Neural progenitor cell (in vitro differentiated cells): ENCODE measurements around the gene ZNF628. TPM values are rescaled to one million over a fixed set of nuclear protein-coding genes. Genes with fewer than 3 reads are reported as not detected.

Experiments
- DNase-seq: peaks from one replicate; pipeline ENCODE4 v3.0.0-alpha.2; 2016; ENCODE audit warnings: low spot score
- H2AFZ ChIP-seq: fragments of 200-600 bp; sonication (generic); replicated peaks from 2 replicates; pipeline ENCODE4 v1.6.1; 2016; ENCODE audit warnings: antibody characterized with exemption
- H3F3A ChIP-seq: fragments of 200-600 bp; sonication (generic); 2 replicates; pipeline ENCODE4 v1.6.1; 2016; ENCODE audit warnings: antibody characterized with exemption, low read depth
- H3K27ac ChIP-seq: fragments of 200-600 bp; sonication (generic); 2 replicates; pipeline ENCODE4 v1.5.1; 2016; ENCODE audit warnings: mild to moderate bottlenecking
- H3K27me3 ChIP-seq: fragments of 200-600 bp; sonication (generic); 2 replicates; pipeline ENCODE4 v1.6.1; 2016; ENCODE audit warnings: mild to moderate bottlenecking, moderate library complexity
- H3K36me3 ChIP-seq: fragments of 200-600 bp; sonication (generic); 2 replicates; pipeline ENCODE4 v1.5.1; 2016
- H3K4me1 ChIP-seq: fragments of 200-600 bp; sonication (generic); 2 replicates; pipeline ENCODE4 v1.6.1; 2016; ENCODE audit warnings: mixed run types
- H3K4me2 ChIP-seq: fragments of 200-600 bp; sonication (generic); 2 replicates; pipeline ENCODE4 v1.6.1; 2016
- H3K4me3 ChIP-seq: fragments of 200-600 bp; sonication (generic); 2 replicates; pipeline ENCODE4 v1.5.1; 2016
- H3K79me2 ChIP-seq: fragments of 200-600 bp; sonication (generic); 2 replicates; pipeline ENCODE4 v1.6.1; 2016; ENCODE audit warnings: low read depth
- H3K9ac ChIP-seq: fragments of 200-600 bp; sonication (generic); 2 replicates; pipeline ENCODE4 v1.6.1; 2016
- H3K9me3 ChIP-seq: fragments of 200-600 bp; sonication (generic); 2 replicates; pipeline ENCODE4 v1.5.1; 2016; ENCODE audit warnings: low read depth
- H4K20me1 ChIP-seq: fragments of 200-600 bp; sonication (generic); 2 replicates; pipeline ENCODE4 v1.6.1; 2016; ENCODE audit warnings: low read depth
- H3K27ac Mint-ChIP-seq: 3 replicates; pipeline ENCODE4 v1.8.0; 2021; ENCODE audit warnings: mixed read lengths
- H3K27me3 Mint-ChIP-seq: 2 replicates; pipeline ENCODE4 v1.8.0; 2022; ENCODE audit warnings: low read depth, mild to moderate bottlenecking, inconsistent platforms, moderate library complexity, mixed read lengths; ENCODE audit not compliant: insufficient read depth
- H3K36me3 Mint-ChIP-seq: 3 replicates; pipeline ENCODE4 v1.8.0; 2021; ENCODE audit warnings: mixed read lengths
- H3K4me1 Mint-ChIP-seq: 3 replicates; pipeline ENCODE4 v1.8.0; 2021; ENCODE audit warnings: mixed read lengths
- H3K4me3 Mint-ChIP-seq: 3 replicates; pipeline ENCODE4 v1.8.0; 2021; ENCODE audit warnings: mild to moderate bottlenecking, moderate library complexity, mixed read lengths
- H3K9me3 Mint-ChIP-seq: 3 replicates; pipeline ENCODE4 v1.8.0; 2020; ENCODE audit warnings: mixed read lengths
- EZH2 ChIP-seq: fragments of 200-600 bp; sonication (generic); IDR thresholded peaks from 2 replicates; pipeline ENCODE4 v1.6.1; 2017; ENCODE audit warnings: antibody characterized with exemption, mild to moderate bottlenecking, moderate library complexity
- EZH2phosphoT487 ChIP-seq: fragments of 200-600 bp; sonication (generic); IDR thresholded peaks from 2 replicates; pipeline ENCODE4 v1.6.1; 2017; ENCODE audit warnings: antibody characterized with exemption
- total RNA-seq: library from RNA; depleted of rRNA; stranded (reverse); fragments of >200 nt; gene quantifications from 2 replicates; pipeline ENCODE4 v1.2.3, GENCODE V29; 2015; ENCODE audit warnings: low replicate concordance
- TF ChIP-seq, protein P1 (sequence below): fragments of 200-600 bp; sonication (generic); IDR thresholded peaks from 2 replicates; pipeline ENCODE4 v1.5.1; 2017; ENCODE audit warnings: antibody characterized with exemption, mild to moderate bottlenecking

ZNF628 gene
- total RNA-seq, 1 donor from 2014 or later: not detected

DNA sequence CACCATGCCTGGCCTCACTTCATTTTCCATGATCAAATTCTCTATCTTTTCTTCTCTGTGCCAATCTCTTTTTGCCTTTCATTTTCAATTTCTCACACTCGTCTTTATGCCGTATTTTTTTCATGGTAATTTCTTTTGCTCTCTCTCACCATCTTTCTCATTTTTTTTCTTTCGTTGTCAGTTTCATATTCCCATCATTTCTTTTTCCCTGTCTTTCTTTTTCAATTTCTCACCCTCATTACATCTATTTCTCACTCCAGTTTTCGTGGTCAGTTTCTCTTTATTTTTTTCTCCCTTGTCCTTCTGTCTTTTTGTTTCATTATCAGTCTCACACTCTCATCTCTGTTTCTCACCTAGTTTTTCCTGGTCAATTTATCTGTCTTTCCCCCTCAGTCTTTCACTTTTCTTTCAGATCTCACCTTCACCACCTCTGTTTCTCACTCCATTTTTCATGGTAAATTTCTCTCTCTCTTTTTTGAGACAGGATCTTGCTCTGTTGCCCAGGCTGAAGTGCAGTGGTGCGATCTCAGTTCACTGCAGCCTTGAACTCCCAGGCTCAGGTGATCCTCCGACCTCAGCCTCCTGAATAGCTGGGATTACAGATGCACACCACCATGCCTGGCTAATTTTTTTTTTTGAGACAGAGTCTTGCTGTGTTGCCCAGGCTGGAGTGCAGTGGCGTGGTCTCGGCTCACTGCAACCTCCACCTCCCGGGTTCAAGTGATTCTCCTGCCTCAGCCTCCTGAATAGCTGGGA, 26.0 kb downstream of the ZNF628 start:
- Histone ChIP-seq H3K4me1 (no peaks in the 10 kb centered on the region), H3F3A (no peaks in the 10 kb centered on the region), H4K20me1 (no peaks in the 10 kb centered on the region), H3K4me2 (no peak overlapping the region), H3K27me3 (peaks cover 35% of the 10 kb centered on the region), H3K27ac (no peak overlapping the region), H2AFZ (no peak overlapping the region), H3K9me3 (no peaks in the 10 kb centered on the region), H3K9ac (no peak overlapping the region), H3K36me3 (no peaks in the 10 kb centered on the region), H3K4me3 (no peak overlapping the region), H3K79me2 (no peaks in the 10 kb centered on the region)
- H3K9me3 Mint-ChIP-seq: peaks cover 14% of the 10 kb centered on the region
- DNase-seq: no peak
- H3K4me1 Mint-ChIP-seq: peaks cover 8% of the 10 kb centered on the region
- peaks cover 9% of the 10 kb centered on the region for H3K36me3 Mint-ChIP-seq
- H3K27me3 Mint-ChIP-seq: peaks cover 9% of the 10 kb centered on the region
- no peak overlapping the region for H3K4me3 Mint-ChIP-seq
- TF ChIP-seq EZH2phosphoT487: no peak
- TF ChIP-seq, protein P1, sequence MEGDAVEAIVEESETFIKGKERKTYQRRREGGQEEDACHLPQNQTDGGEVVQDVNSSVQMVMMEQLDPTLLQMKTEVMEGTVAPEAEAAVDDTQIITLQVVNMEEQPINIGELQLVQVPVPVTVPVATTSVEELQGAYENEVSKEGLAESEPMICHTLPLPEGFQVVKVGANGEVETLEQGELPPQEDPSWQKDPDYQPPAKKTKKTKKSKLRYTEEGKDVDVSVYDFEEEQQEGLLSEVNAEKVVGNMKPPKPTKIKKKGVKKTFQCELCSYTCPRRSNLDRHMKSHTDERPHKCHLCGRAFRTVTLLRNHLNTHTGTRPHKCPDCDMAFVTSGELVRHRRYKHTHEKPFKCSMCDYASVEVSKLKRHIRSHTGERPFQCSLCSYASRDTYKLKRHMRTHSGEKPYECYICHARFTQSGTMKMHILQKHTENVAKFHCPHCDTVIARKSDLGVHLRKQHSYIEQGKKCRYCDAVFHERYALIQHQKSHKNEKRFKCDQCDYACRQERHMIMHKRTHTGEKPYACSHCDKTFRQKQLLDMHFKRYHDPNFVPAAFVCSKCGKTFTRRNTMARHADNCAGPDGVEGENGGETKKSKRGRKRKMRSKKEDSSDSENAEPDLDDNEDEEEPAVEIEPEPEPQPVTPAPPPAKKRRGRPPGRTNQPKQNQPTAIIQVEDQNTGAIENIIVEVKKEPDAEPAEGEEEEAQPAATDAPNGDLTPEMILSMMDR: no peak
- no peak for TF ChIP-seq EZH2
- H3K27ac Mint-ChIP-seq: no peak overlapping the region

DNA sequence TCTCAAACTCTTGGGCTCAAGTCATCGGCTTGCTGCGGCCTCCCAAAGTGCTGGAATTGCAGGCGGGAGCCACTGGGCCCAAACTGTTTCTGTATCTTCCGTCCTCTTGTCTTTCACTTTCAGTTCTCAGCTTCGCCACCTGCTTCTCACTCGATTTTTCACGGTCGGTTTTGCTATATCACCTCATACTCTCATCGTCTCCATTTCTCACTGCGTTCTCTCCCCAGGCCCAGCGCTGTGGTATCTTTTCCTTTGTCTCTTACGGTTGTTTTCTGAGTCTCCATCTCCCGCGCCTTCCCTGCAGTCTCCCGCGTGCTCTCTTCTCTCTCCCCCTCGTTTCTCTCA, 26.7 kb downstream of the ZNF628 start:
- Mint-ChIP-seq H3K36me3 (peaks cover 9% of the 10 kb centered on the region), H3K27ac (no peak overlapping the region), H3K27me3 (peaks cover 12% of the 10 kb centered on the region), H3K9me3 (peaks cover 14% of the 10 kb centered on the region), H3K4me1 (peaks cover 13% of the 10 kb centered on the region), H3K4me3 (peak overlapping the region; percentile 28)
- no peaks in the 10 kb centered on the region for H3K79me2 ChIP-seq
- no peak overlapping the region for H3K9ac ChIP-seq
- no peaks in the 10 kb centered on the region for H3K4me1 ChIP-seq
- no peak overlapping the region for H3K27ac ChIP-seq
- H3K4me2 ChIP-seq: no peak overlapping the region
- no peaks in the 10 kb centered on the region for H3K36me3 ChIP-seq
- H3K9me3 ChIP-seq: no peaks in the 10 kb centered on the region
- H3K4me3 ChIP-seq: no peak overlapping the region
- H3F3A ChIP-seq: no peaks in the 10 kb centered on the region
- TF ChIP-seq, protein P1: no peak
- no peak for TF ChIP-seq EZH2
- no peak for TF ChIP-seq EZH2phosphoT487
- no peak overlapping the region for H2AFZ ChIP-seq
- H3K27me3 ChIP-seq: peaks cover 35% of the 10 kb centered on the region
- no peak for DNase-seq
- no peaks in the 10 kb centered on the region for H4K20me1 ChIP-seq

DNA sequence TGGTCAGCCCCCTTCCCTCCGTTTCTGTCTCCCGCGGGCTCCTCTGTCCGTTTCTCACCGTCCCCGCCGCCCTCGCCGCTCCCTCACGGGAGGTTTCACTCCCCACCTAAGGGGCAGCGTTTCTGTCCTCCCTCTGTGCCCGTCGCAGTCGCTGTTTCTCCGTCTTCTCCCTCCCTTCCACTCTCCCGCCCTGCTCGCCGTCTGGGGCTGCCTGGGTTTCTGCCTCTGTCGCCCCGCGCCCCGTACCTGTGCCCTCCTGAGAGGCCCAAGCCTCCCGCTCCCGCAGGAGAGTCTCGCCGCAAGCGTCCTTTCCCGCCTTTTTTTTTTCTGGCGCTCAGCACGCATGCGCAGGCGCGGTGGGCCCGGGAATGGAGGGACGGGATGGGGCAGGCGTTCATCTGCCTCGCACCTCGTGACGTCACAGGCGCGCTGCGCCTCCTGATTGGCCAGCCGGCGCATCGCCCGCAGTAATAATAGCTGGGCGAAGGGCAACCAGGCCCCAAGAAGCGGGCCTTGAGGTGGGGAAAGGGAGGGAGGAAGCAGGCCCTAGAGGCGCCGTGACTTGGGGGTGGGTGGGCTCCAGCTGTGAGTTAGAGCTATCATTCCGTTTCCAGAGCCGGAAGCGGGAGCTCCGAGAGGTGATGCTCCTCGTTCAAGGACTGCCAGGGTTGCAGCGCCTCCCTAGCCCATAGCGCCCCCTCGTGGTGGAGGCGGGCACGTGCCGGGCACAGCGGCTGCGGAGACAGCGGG, 27.3 kb downstream of the ZNF628 start:
- Histone ChIP-seq H2AFZ (peak overlapping the region; percentile 89), H3K36me3 (no peaks in the 10 kb centered on the region), H3K4me2 (no peak overlapping the region), H3K4me1 (no peaks in the 10 kb centered on the region), H3K9me3 (no peaks in the 10 kb centered on the region), H3K79me2 (no peaks in the 10 kb centered on the region), H3K9ac (no peak overlapping the region), H4K20me1 (no peaks in the 10 kb centered on the region), H3F3A (no peaks in the 10 kb centered on the region), H3K27ac (no peak overlapping the region), H3K4me3 (no peak overlapping the region), H3K27me3 (peaks cover 35% of the 10 kb centered on the region)
- H3K4me1 Mint-ChIP-seq: peaks cover 11% of the 10 kb centered on the region
- peaks cover 9% of the 10 kb centered on the region for H3K36me3 Mint-ChIP-seq
- peak; percentile 97 for DNase-seq
- TF ChIP-seq, protein P1: peak; percentile 100
- no peak for TF ChIP-seq EZH2
- H3K4me3 Mint-ChIP-seq: peak overlapping the region; percentile 65
- H3K9me3 Mint-ChIP-seq: peaks cover 14% of the 10 kb centered on the region
- no peak overlapping the region for H3K27ac Mint-ChIP-seq
- peaks cover 12% of the 10 kb centered on the region for H3K27me3 Mint-ChIP-seq
